ENCODE measurements around the gene PMVK.

DNA sequence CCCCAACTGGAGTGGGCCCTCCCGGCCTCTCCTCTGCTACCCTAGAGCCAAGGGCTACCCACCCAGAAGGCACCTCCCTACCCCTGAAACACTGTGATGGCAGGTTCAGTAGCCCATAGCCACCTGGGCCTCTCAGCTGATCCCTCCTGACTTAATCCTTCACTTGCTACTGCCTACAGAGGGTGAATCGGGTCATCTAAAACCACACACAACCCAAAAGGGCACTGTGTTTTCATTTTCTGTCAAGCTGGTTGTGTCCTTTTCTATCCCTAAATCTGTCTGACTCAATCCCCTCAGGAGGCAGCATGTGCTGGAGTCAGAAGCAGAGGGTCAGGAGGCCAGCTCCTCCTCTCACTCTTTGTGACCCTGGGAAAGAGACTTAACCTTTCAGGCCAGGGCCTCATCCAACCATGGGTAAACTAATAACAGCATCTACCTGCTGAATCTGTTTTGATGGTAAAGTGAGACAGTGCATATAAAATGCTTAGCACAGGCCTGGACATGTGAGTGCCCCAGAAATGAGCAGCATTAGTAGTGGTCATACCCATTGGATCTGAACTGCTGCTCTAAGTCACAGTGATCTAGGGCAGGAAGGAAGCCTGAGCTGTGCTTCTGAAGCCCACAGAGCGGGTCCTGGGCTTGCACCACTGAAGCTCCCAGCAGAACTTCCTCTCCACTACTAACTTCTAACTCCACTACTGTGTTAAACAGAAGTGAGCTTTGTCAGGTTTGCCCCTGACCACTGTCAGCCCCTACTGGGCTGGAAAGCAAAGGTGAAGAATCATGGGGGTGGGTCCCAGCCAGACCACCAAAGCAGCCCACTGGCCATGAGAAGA lies 11.0 kb downstream of the PMVK start:
- TF ChIP-seq MAX (IDR thresholded peaks at IDR 0.05) (no peak), TAF1 (IDR thresholded peaks at IDR 0.05; ENCODE audit: low read depth) (no peak), RAD21 (IDR thresholded peaks at IDR 0.05; ENCODE audit: low read depth) (no peak), EP300 (IDR thresholded peaks at IDR 0.05; ENCODE audit: borderline replicate concordance) (no peak), CEBPB (IDR thresholded peaks at IDR 0.05) (no peak), YY1 (IDR thresholded peaks at IDR 0.05; ENCODE audit: low read depth) (no peak), ZBTB7A (IDR thresholded peaks at IDR 0.05; ENCODE audit: low read depth) (no peak), CREB1 (IDR thresholded peaks at IDR 0.05; ENCODE audit: low read depth) (no peak), EGR1 (IDR thresholded peaks at IDR 0.05) (no peak), TCF12 (IDR thresholded peaks at IDR 0.05; ENCODE audit: low read depth) (no peak), NFIC (IDR thresholded peaks at IDR 0.05) (no peak), TEAD4 (IDR thresholded peaks at IDR 0.05) (no peak)
- TF ChIP-seq, protein P1, sequence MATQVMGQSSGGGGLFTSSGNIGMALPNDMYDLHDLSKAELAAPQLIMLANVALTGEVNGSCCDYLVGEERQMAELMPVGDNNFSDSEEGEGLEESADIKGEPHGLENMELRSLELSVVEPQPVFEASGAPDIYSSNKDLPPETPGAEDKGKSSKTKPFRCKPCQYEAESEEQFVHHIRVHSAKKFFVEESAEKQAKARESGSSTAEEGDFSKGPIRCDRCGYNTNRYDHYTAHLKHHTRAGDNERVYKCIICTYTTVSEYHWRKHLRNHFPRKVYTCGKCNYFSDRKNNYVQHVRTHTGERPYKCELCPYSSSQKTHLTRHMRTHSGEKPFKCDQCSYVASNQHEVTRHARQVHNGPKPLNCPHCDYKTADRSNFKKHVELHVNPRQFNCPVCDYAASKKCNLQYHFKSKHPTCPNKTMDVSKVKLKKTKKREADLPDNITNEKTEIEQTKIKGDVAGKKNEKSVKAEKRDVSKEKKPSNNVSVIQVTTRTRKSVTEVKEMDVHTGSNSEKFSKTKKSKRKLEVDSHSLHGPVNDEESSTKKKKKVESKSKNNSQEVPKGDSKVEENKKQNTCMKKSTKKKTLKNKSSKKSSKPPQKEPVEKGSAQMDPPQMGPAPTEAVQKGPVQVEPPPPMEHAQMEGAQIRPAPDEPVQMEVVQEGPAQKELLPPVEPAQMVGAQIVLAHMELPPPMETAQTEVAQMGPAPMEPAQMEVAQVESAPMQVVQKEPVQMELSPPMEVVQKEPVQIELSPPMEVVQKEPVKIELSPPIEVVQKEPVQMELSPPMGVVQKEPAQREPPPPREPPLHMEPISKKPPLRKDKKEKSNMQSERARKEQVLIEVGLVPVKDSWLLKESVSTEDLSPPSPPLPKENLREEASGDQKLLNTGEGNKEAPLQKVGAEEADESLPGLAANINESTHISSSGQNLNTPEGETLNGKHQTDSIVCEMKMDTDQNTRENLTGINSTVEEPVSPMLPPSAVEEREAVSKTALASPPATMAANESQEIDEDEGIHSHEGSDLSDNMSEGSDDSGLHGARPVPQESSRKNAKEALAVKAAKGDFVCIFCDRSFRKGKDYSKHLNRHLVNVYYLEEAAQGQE (IDR thresholded peaks at IDR 0.05; ENCODE audit: low read depth), result no peak
- TF ChIP-seq, protein P2, sequence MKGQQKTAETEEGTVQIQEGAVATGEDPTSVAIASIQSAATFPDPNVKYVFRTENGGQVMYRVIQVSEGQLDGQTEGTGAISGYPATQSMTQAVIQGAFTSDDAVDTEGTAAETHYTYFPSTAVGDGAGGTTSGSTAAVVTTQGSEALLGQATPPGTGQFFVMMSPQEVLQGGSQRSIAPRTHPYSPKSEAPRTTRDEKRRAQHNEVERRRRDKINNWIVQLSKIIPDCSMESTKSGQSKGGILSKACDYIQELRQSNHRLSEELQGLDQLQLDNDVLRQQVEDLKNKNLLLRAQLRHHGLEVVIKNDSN (IDR thresholded peaks at IDR 0.05), result no peak

Measured in Ishikawa (cell line).